GM13977 (cell line): ENCODE measurements around the gene TRAPPC12.

ENCODE experiments used
- DNase-seq: peaks from one replicate; pipeline ENCODE4 v3.0.0; 2012; ENCODE audit warnings: low spot score
- in situ Hi-C: fragments of 300-500 bp; cut with MboI; formaldehyde crosslinking; loops from one replicate; pipeline ENCODE4 v1.12.0; 2022; ENCODE audit warnings: low sequenced_read_pairs, low pct_unique_long_range_greater_than_20kb, mixed read lengths, inconsistent platforms; ENCODE audit not compliant: unreplicated experiment
- TF ChIP-seq, protein P1 (sequence below): IDR thresholded peaks from 2 replicates; pipeline ENCODE4 v1.5.1; 2012; ENCODE audit warnings: mild to moderate bottlenecking, control low read depth; ENCODE audit not compliant: insufficient read depth; ENCODE audit errors: extremely low read depth, missing control alignments

TRAPPC12 gene

GRCh38 chr2:3470166-3470651 is 90.7 kb downstream of the TRAPPC12 start:
- TF ChIP-seq, protein P1, sequence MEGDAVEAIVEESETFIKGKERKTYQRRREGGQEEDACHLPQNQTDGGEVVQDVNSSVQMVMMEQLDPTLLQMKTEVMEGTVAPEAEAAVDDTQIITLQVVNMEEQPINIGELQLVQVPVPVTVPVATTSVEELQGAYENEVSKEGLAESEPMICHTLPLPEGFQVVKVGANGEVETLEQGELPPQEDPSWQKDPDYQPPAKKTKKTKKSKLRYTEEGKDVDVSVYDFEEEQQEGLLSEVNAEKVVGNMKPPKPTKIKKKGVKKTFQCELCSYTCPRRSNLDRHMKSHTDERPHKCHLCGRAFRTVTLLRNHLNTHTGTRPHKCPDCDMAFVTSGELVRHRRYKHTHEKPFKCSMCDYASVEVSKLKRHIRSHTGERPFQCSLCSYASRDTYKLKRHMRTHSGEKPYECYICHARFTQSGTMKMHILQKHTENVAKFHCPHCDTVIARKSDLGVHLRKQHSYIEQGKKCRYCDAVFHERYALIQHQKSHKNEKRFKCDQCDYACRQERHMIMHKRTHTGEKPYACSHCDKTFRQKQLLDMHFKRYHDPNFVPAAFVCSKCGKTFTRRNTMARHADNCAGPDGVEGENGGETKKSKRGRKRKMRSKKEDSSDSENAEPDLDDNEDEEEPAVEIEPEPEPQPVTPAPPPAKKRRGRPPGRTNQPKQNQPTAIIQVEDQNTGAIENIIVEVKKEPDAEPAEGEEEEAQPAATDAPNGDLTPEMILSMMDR = no peak
- no peak for DNase-seq
- in situ Hi-C loops = no loop called here

DNA sequence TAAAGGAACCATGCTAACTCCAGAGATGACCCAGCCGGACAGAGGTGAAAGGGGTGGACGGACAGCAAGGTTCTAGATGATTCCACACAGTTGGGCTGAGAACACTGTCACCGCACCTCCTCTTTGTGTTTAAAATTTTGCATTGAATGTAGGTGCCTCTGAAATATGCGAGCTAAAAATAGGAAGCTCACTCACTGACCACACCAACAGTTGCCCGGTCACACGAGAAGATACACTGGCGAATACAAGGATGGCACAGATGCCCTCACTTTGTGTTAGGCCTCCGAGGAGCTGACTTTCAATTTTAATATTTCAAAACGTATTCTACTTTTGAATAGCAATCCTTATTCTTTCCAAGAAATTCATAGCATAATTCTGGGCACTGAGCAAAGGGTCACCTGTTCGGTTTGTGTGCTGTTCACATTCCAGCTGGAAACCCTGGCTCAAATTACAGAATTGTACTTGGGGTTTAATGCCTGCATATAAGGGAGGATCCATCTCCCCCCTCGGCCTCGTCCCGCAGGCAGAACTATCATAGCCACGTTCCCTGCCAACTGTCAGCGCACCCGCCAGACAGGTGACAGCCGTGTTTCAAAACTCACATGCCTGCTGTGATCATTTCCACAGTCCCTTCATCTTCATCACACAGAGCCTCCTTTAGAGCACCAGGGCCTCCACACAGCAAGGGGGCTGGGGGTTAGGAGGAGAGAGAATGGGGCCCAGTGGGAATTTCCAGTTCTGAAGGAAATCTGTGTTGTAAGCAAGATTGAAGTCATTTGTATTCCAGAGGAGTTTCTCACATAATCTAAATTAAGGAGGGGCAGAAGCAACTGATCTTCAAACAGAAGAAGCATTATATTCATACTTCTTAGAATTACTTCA is 91.6 kb downstream of the TRAPPC12 start:
- in situ Hi-C loops = no loop called here
- DNase-seq = no peak
- TF ChIP-seq, protein P1 = no peak

GRCh38 chr2:3472296-3472695 is 92.8 kb downstream of the TRAPPC12 start:
- DNase-seq = no peak
- TF ChIP-seq, protein P1 = no peak
- in situ Hi-C loops = no loop called here

GRCh38 chr2:3472966-3473365 is 93.5 kb downstream of the TRAPPC12 start:
- TF ChIP-seq, protein P1 = no peak
- in situ Hi-C loops = no loop called here
- no peak for DNase-seq

GRCh38 chr2:3475771-3476170 is 96.3 kb downstream of the TRAPPC12 start:
- no peak for DNase-seq
- in situ Hi-C loops = no loop called here
- TF ChIP-seq, protein P1 = no peak

DNA sequence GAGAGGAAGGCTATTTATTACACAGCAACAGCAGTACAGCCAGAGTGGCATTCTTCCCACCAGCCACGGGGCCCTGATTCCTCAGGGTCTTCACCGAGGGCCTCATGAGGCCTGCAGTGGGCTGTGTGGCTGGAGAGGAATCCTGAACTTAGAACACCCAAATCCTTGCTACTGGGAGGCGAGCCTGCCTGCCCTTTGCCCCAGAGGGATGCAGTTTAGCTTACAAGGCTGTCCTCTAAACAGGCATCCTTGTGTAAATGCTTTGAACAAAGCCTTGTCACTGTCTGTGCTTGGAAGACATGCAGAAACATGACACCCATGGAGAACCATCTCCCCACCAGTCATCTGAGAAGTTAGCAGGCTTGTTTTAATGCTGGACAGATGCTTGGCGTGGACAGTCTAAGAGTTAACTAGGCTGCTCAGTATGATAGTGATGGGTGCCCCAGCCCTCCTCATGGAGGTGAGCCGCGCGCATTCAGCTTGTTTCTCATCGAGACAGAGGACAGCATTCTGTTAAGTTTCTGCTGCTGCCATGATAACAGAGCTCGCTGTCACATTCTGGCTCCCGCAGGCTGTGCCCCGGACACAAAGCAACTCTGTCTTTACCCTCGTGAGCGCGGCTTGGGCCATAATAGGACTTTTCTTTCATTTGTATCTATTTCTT is 97.0 kb downstream of the TRAPPC12 start:
- in situ Hi-C loops = no loop called here
- DNase-seq = no peak

More for the DNA sequence above, 97.0 kb downstream of the TRAPPC12 start:
- TF ChIP-seq, protein P1 = no peak
